GM12878 (cell line): ENCODE data around the gene HTRA3. TPM values are rescaled to one million over a fixed set of nuclear protein-coding genes. Genes with fewer than 3 reads are reported as not detected.

Experiments
- ATAC-seq: fragments of 200-7000 bp; cut with Tn5 transposase; 3 replicates; pipeline ENCODE4 v1.9.1; 2020; ENCODE audit warnings: mild to moderate bottlenecking, moderate library complexity
- BruUV-seq: library from RNA; stranded (reverse); fragments of 400-500 nt; replicated peaks from 2 replicates; lab custom pipeline; 2021; lab: Mats Ljungman, UMichigan
- CTCF ChIA-PET: fragments of 300-600 bp; sonication (Branson Sonifier 250); formaldehyde crosslinking; extraction: SDS; loops from one replicate; lab custom pipeline; 2021; ENCODE audit warnings: inconsistent platforms; lab: Yijun Ruan, JAX
- POLR2A ChIA-PET: fragments of 350-600 bp; formaldehyde crosslinking; extraction: SDS; loops from one replicate; lab custom pipeline; 2021; ENCODE audit warnings: inconsistent platforms; lab: Charles Lee
- RAD21 ChIA-PET: fragments of 300-600 bp; sonication (Branson Sonifier 250); formaldehyde crosslinking; loops from one replicate; lab custom pipeline; 2023; ENCODE audit warnings: antibody characterized with exemption; ENCODE audit not compliant: unreplicated experiment; lab: Charles Lee
- SMC1A ChIA-PET: fragments of 300-600 bp; sonication (Branson Sonifier 250); formaldehyde crosslinking; loops from one replicate; lab custom pipeline; 2023; ENCODE audit not compliant: unreplicated experiment, uncharacterized antibody; lab: Charles Lee
- DNase-seq: peaks from one replicate; pipeline ENCODE4 v3.0.0-alpha.2; 2011; ENCODE audit warnings: low read depth, low spot score
- FAIRE-seq: peaks from 3 replicates; lab custom pipeline; 2011; peaks lifted over from hg19 to GRCh38; lab: Jason Lieb, UNC
- H2AFZ ChIP-seq: 2 replicates; pipeline ENCODE4 v1.6.0; 2011; ENCODE audit warnings: low read depth, low read length, control low read depth; ENCODE audit not compliant: control insufficient read depth
- H3K27ac ChIP-seq: 2 replicates; pipeline ENCODE4 v1.5.1; 2011; ENCODE audit warnings: control low read depth; ENCODE audit not compliant: control insufficient read depth, insufficient read depth
- H3K27me3 ChIP-seq, 2 experiments: replicated peaks in 1 of 2; 2 replicates each; pipeline versions ENCODE4 v1.6.0 to v1.6.1; 2011; ENCODE audit warnings: low read length in 1 of 2; ENCODE audit not compliant: control insufficient read depth in 2 of 2, insufficient read depth in 2 of 2
- H3K36me3 ChIP-seq, 2 experiments: 2 replicates each; pipeline ENCODE4 v1.5.1; 2011; ENCODE audit warnings: low read length in 1 of 2; ENCODE audit not compliant: control insufficient read depth in 2 of 2, insufficient read depth in 2 of 2
- H3K4me1 ChIP-seq: 2 replicates; pipeline ENCODE4 v1.6.1; 2011; ENCODE audit warnings: mild to moderate bottlenecking, low read length, moderate library complexity, mixed read lengths; ENCODE audit not compliant: control insufficient read depth, insufficient read depth
- H3K4me2 ChIP-seq: 2 replicates; pipeline ENCODE4 v1.6.0; 2011; ENCODE audit warnings: control low read depth; ENCODE audit not compliant: control insufficient read depth, insufficient read depth
- H3K4me3 ChIP-seq: fragments of 200-600 bp; sonication (generic); 2 replicates; pipeline ENCODE4 v1.5.1; 2016
- H3K79me2 ChIP-seq: 2 replicates; pipeline ENCODE4 v1.6.0; 2011; ENCODE audit warnings: low read length; ENCODE audit not compliant: control insufficient read depth, insufficient read depth
- H3K9ac ChIP-seq: 2 replicates; pipeline ENCODE4 v1.8.0; 2011; ENCODE audit warnings: low read length, control low read depth, mixed read lengths; ENCODE audit not compliant: control insufficient read depth, insufficient read depth
- H3K9me3 ChIP-seq: replicated peaks from 3 replicates; pipeline ENCODE4 v1.5.1; 2011; ENCODE audit warnings: mild to moderate bottlenecking, low read length; ENCODE audit not compliant: control insufficient read depth, insufficient read depth
- H4K20me1 ChIP-seq: 2 replicates; pipeline ENCODE4 v1.6.0; 2011; ENCODE audit not compliant: control insufficient read depth, insufficient read depth
- BCL11A ChIP-seq: IDR thresholded peaks from 2 replicates; pipeline ENCODE4 v1.6.1; 2011; ENCODE audit warnings: low read depth, low read length
- CHD2 ChIP-seq: IDR thresholded peaks from 2 replicates; pipeline ENCODE4 v1.6.1; 2011; ENCODE audit warnings: low read depth, low read length, improper control_type of control experiment, borderline replicate concordance
- EED ChIP-seq: sonication (generic); IDR thresholded peaks from 2 replicates; pipeline ENCODE4 v1.6.1; 2016; ENCODE audit warnings: antibody characterized with exemption, low read depth
- HDAC2 ChIP-seq: fragments of 200-600 bp; sonication (generic); IDR thresholded peaks from 2 replicates; pipeline ENCODE4 v1.6.1; 2017
- MAX ChIP-seq: IDR thresholded peaks from 2 replicates; pipeline ENCODE4 v1.6.1; 2012; ENCODE audit warnings: low read depth, low read length, improper control_type of control experiment
- MYC ChIP-seq: IDR thresholded peaks from 2 replicates; pipeline ENCODE4 v1.6.1; 2011; ENCODE audit warnings: mild to moderate bottlenecking, low read length, moderate library complexity, inconsistent platforms; ENCODE audit not compliant: insufficient read depth, insufficient replicate concordance, insufficient read length, severe bottlenecking
- RFX5 ChIP-seq: IDR thresholded peaks from 2 replicates; pipeline ENCODE4 v1.6.1; 2011; ENCODE audit warnings: low read depth, low read length, improper control_type of control experiment
- SKIL ChIP-seq: fragments of 450-650 bp; IDR thresholded peaks from 2 replicates; pipeline ENCODE4 v1.6.1; 2017; ENCODE audit warnings: mild to moderate bottlenecking, low read depth, inconsistent platforms; ENCODE audit not compliant: poor library complexity, severe bottlenecking
- SP1 ChIP-seq: IDR thresholded peaks from one replicate; pipeline ENCODE4 v1.6.1; 2011; ENCODE audit warnings: low read depth, low read length
- SPI1 ChIP-seq: IDR thresholded peaks from 2 replicates; pipeline ENCODE4 v1.6.1; 2011; ENCODE audit warnings: low read depth, mild to moderate bottlenecking, low read length, moderate library complexity, borderline replicate concordance; ENCODE audit not compliant: insufficient read depth
- TCF7 ChIP-seq: IDR thresholded peaks from 2 replicates; pipeline ENCODE4 v1.6.1; 2014; ENCODE audit warnings: antibody characterized with exemption, borderline replicate concordance
- WGBS: methylation state at CpG from one replicate; pipeline ENCODE4 v1.1.6; 2016; ENCODE audit warnings: low lambda C conversion rate; ENCODE audit not compliant: insufficient replicate concordance, insufficient coverage; ENCODE audit errors: missing lambda C conversion rate; 5-methylcytosine and 5-hydroxymethylcytosine counted together
- in situ Hi-C: fragments of 300-500 bp; cut with MboI; formaldehyde crosslinking; loops from 9 replicates; pipeline ENCODE4 v1.14.3; 2018; ENCODE audit warnings: mixed read lengths
- intact Hi-C: fragments of 100-400 bp; cut with micrococcal nuclease; formaldehyde crosslinking; loops from one replicate; pipeline ENCODE4 v1.14.2; 2022; ENCODE audit not compliant: unreplicated experiment
- polyA plus RNA-seq, 11 experiments: library from polyadenylated mRNA; depleted of rRNA in 4 of 11; unstranded in 6 of 11; stranded (reverse) in 5 of 11; fragments of >200 nt; fragmentation: Nextera tagmentation in 4 of 11; fragmentation: Illumina TruSeq in 1 of 11; extraction: Ambion mirVana in 4 of 11; extraction: Trizol in 1 of 11; gene quantifications; 1 replicate in 1 of 11; 2 replicates in 10 of 11; pipeline versions ENCODE4 v1.2.1 to v1.2.3, GENCODE V29; 2011 to 2016; ENCODE audit warnings: inconsistent platforms in 2 of 11, missing spikeins in 2 of 11, low read depth in 1 of 11
- total RNA-seq, 4 experiments: library from RNA; depleted of rRNA in 3 of 4; stranded (reverse); fragments of >200 nt in 3 of 4; fragmentation: Illumina TruSeq in 1 of 4; extraction: Trizol in 1 of 4; gene quantifications; 2 replicates each; pipeline versions ENCODE4 v1.2.1 to v1.2.3, GENCODE V29; 2013 to 2021

HTRA3 gene
- total and polyA plus RNA-seq, 10 of the 15 experiments (the other 5 are each of a cell fraction or from before 2014, with no cell fraction given): 0.04 to 1.2 (median 0.08) TPM; not detected in 7

- Histone ChIP-seq H3K9ac (no peak overlapping the region), H3K4me2 (no peak overlapping the region), H3K4me1 (no peaks in the 10 kb centered on the region), H3K27me3 (peaks cover 0 to 4% of the 10 kb centered on the region in 2 experiments; a peak in 2 of 4 replicates), H3K9me3 (no peaks in the 10 kb centered on the region), H2AFZ (no peak overlapping the region), H3K79me2 (no peaks in the 10 kb centered on the region), H3K36me3 (no peaks in the 10 kb centered on the region), H3K4me3 (no peak overlapping the region), H4K20me1 (no peaks in the 10 kb centered on the region), H3K27ac (no peak overlapping the region)
- in situ Hi-C loops: no loop called here
- no peak for ATAC-seq
- TF ChIP-seq CHD2 (no peak), RFX5 (no peak), HDAC2 (no peak), SPI1 (no peak), EED (no peak), MAX (no peak), SP1 (no peak), BCL11A (no peak), SKIL (no peak), MYC (no peak), TCF7 (no peak)
- ChIA-PET SMC1A (interaction anchor here (0.9 kb wide), 1 partner anchor 9 kb away, joined by 3 read pairs; no protein-coding TSS in a partner anchor), CTCF (no interaction called here), POLR2A (no interaction called here), RAD21 (no interaction called here)
- DNase-seq: no peak
- no peak for FAIRE-seq
- intact Hi-C loops: loop anchor here (10.0 kb wide), 1 partner anchor 79 kb away; no protein-coding TSS in a partner anchor
- BruUV-seq: no TSS peak
- WGBS: 25% methylated on average over 8 of the region's 8 CpGs
Measured at GRCh38 chr4:8325291-8325973, 55.9 kb downstream of the HTRA3 start.
